ENCODE results near the gene MEN1. TPM values are rescaled to one million over a fixed set of nuclear protein-coding genes. Genes with fewer than 3 reads are reported as not detected.
A peak's percentile ranks its signal among the peaks of the same experiment; 100 is the strongest.

The MEN1 gene
- total RNA-seq, 1 experiment from 2014 or later: 61.6 TPM

- Histone ChIP-seq H2AFZ (peak overlapping the region; percentile 88), H4K20me1 (ENCODE audit: insufficient read depth) (no peaks in the 10 kb centered on the region), H3K4me1 (replicated peaks; ENCODE audit: insufficient read depth) (peaks cover 20% of the 10 kb centered on the region), H3K4me2 (peak overlapping the region; percentile 91), H3K27me3 (ENCODE audit: insufficient read depth, low read depth) (no peaks in the 10 kb centered on the region), H3K4me3 (peak overlapping the region; percentile 76), H3K9me3 (ENCODE audit: insufficient read depth, low read depth) (no peaks in the 10 kb centered on the region), H3K27ac (peak overlapping the region; percentile 69), H3K79me2 (ENCODE audit: low read depth) (peaks cover 9% of the 10 kb centered on the region), H3K9me2 (ENCODE audit: insufficient read depth) (no peaks in the 10 kb centered on the region), H3K36me3 (ENCODE audit: low read depth) (peaks cover 7% of the 10 kb centered on the region; the same call in 1 of the 2 replicates), H3F3A (ENCODE audit: insufficient read depth, low read depth) (peaks cover 21% of the 10 kb centered on the region)
- BruUV-seq (replicated peaks): TSS peak; percentile 85
- CTCF ChIA-PET: interaction anchor here (0.6 kb wide), 1 partner anchor 203 kb away, joined by 3 read pairs; no protein-coding TSS in a partner anchor
- POLR2A ChIA-PET (ENCODE audit: unreplicated experiment): interaction anchor here (0.5 to 0.7 kb wide), 4 partner anchors 21 to 1048 kb away, joined by 3 to 7 read pairs (median 5); no protein-coding TSS in a partner anchor
- TF ChIP-seq CTCF (conservative IDR thresholded peaks at IDR 0.05) (no peak), EZH2 (IDR thresholded peaks at IDR 0.05; ENCODE audit: low read depth) (no peak)
- no peak for DNase-seq
- intact Hi-C loops (cut with micrococcal nuclease; ENCODE audit: unreplicated experiment): loop anchor here (1.0 kb wide), 1 partner anchor 39 kb away; no protein-coding TSS in a partner anchor
These were observed 6.5 kb downstream of the MEN1 start for GRCh38 chr11:64803846-64804345.

DNA sequence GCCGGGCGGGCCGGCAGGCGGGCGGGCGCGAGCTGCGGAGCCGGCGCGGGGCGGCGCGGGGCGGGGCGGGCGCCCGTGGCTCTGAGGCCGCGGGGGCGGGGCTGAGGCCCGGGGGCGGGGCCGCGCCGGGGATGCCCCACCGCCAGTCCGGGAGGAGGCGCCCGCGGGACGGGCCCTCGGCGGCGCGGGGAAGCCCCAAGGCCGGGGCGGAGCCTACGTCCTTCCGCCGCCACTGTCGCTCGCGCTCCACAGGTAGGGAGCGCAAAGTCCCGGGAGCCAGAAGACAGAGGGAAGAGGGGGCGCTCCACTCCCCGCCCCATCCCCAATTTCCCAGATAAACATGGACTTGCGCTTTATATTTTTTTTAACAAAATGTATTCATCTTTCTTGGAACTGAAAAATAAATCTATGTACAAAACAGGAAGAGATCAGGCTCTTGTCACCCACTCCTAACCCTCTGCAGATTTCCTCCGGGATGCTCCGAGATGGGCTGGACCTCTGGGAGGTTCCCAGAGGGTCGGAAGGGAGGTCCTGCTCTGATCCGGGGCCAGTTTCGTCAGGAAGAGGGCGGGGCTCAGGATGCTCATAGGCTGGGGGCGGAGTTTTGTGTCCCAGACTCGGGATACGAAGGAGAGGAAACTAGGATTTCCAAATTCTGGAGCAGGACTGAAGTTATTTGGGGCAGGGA, 7.0 kb downstream of the MEN1 start, which contains the start of gene MAP4K2:
TSS of gene MAP4K2 (minus strand) at position 57 of the 688 bp plus-strand sequence. CDS start 65 bp downstream, outside the sequence.
- H3K4me1 ChIP-seq (replicated peaks; ENCODE audit: insufficient read depth): peaks cover 20% of the 10 kb centered on the region
- peak; percentile 72 to 93 for DNase-seq
- CTCF ChIA-PET: interaction anchor here (0.6 to 1.2 kb wide), 2 partner anchors 40 to 412 kb away, joined by 5 read pairs; no protein-coding TSS in a partner anchor
- H3K9me3 ChIP-seq (ENCODE audit: insufficient read depth, low read depth): no peaks in the 10 kb centered on the region
- H3F3A ChIP-seq (ENCODE audit: insufficient read depth, low read depth): peaks cover 21% of the 10 kb centered on the region
- H3K27me3 ChIP-seq (ENCODE audit: insufficient read depth, low read depth): no peaks in the 10 kb centered on the region
- POLR2A ChIA-PET (ENCODE audit: unreplicated experiment): interaction anchor here (0.6 to 0.7 kb wide), 3 partner anchors 25 to 1048 kb away, joined by 6 to 9 read pairs (median 7); partner anchors contain the start of gene SF1
- peaks cover 3% of the 10 kb centered on the region; the same call in 1 of the 2 replicates for H3K79me2 ChIP-seq (ENCODE audit: low read depth)
- H2AFZ ChIP-seq: peak within 1 kb of the TSS; percentile 88
- intact Hi-C loops (cut with micrococcal nuclease; ENCODE audit: unreplicated experiment): loop anchor here (1.0 kb wide), 1 partner anchor 40 kb away; no protein-coding TSS in a partner anchor
- H3K36me3 ChIP-seq (ENCODE audit: low read depth): peaks cover 7% of the 10 kb centered on the region; the same call in 1 of the 2 replicates
- H3K4me2 ChIP-seq: peak within 1 kb of the TSS; percentile 91
- H3K27ac ChIP-seq: peak within 1 kb of the TSS; percentile 69
- BruUV-seq (replicated peaks): no TSS peak
- no peaks in the 10 kb centered on the region for H4K20me1 ChIP-seq (ENCODE audit: insufficient read depth)
- no peaks in the 10 kb centered on the region for H3K9me2 ChIP-seq (ENCODE audit: insufficient read depth)
- TF ChIP-seq CTCF (conservative IDR thresholded peaks at IDR 0.05) (peak; percentile 47; the same call in 1 of the 2 replicates), EZH2 (IDR thresholded peaks at IDR 0.05; ENCODE audit: low read depth) (no peak)
- peak within 1 kb of the TSS; percentile 76 for H3K4me3 ChIP-seq

DNA sequence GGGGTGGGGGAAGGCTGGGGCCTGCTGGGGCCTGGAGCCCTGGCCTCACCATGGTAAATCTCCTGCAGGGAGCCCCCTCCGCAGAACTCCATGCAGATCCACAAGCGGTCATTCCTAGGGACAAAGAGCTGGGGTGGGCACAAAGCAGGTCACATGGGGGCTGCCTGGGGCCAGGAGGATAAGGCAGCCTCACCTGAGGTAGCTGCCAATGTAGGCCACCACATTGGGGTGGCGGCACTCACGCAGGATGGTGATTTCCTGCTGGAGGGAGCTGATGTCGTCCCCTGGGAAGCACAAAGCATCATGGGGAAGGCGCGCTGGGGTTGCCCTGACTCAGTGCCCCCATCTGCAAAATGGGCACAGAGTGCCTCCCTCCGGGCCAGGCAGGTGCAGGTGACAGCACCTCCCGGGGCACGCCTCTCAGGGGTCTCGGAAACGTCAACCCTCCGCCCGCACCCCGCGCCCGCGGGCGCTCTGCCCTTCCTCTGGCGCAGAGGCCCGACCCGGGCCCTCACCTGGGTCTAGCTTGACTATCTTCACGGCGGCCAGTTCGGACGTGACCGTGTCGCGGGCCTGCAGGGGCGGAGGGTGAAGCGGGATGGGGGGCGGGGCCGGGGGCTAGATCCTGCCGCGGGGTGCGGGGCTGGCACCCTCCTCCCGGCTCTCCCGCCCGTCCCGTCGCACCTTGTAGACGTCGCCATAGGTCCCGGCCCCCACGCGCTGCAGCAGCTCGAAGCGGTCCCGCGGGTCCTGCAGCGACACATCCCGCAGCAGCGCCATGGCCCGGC, 7.8 kb downstream of the MEN1 start:
- Histone ChIP-seq H4K20me1 (ENCODE audit: insufficient read depth) (no peaks in the 10 kb centered on the region), H3K27me3 (ENCODE audit: insufficient read depth, low read depth) (no peaks in the 10 kb centered on the region), H3K4me2 (peak overlapping the region; percentile 66), H3K79me2 (ENCODE audit: low read depth) (no peaks in the 10 kb centered on the region), H3K36me3 (ENCODE audit: low read depth) (peaks cover 1% of the 10 kb centered on the region; the same call in 1 of the 2 replicates), H3K27ac (no peak overlapping the region), H3K4me3 (peak overlapping the region; percentile 64), H3K4me1 (replicated peaks; ENCODE audit: insufficient read depth) (peaks cover 20% of the 10 kb centered on the region), H3F3A (ENCODE audit: insufficient read depth, low read depth) (peaks cover 24% of the 10 kb centered on the region), H2AFZ (peak overlapping the region; percentile 80; the same call in 1 of the 2 replicates), H3K9me2 (ENCODE audit: insufficient read depth) (no peaks in the 10 kb centered on the region), H3K9me3 (ENCODE audit: insufficient read depth, low read depth) (no peaks in the 10 kb centered on the region)
- TSS peak; percentile 12 for BruUV-seq (replicated peaks)
- ChIA-PET POLR2A (ENCODE audit: unreplicated experiment) (interaction anchor here (0.6 kb wide), 2 partner anchors 24 to 320 kb away, joined by 3 to 9 read pairs; partner anchors contain the start of genes FAU, MRPL49 and SF1), CTCF (interaction anchor here (0.6 to 1.2 kb wide), 5 partner anchors 41 to 460 kb away, joined by 3 to 6 read pairs (median 5); partner anchors contain the start of gene ZNHIT2)
- intact Hi-C loops (cut with micrococcal nuclease; ENCODE audit: unreplicated experiment): loop anchor here (1.0 kb wide), 1 partner anchor 41 kb away; no protein-coding TSS in a partner anchor
- no peak for DNase-seq
- TF ChIP-seq CTCF (conservative IDR thresholded peaks at IDR 0.05): no peak
- no peak for TF ChIP-seq EZH2 (IDR thresholded peaks at IDR 0.05; ENCODE audit: low read depth)
